Parathyroid adenoma (tissue), 2 donors: Measurements from ENCODE around the gene KRT17.
"Not testable (repeated sequence)": the region's sequence is repeated elsewhere in the genome, so short reads cannot be mapped to it uniquely, and the experiment has no call there.

Experiments used
- H2AFZ ChIP-seq: fragments of 300-600 bp; sonication (generic); one replicate; pipeline ENCODE4 v1.7.0; 2017; ENCODE audit warnings: antibody characterized with exemption, mild to moderate bottlenecking
- H3K27ac ChIP-seq: fragments of 300-600 bp; sonication (generic); one replicate; pipeline ENCODE4 v1.7.0; 2017
- H3K27me3 ChIP-seq: fragments of 300-600 bp; sonication (generic); one replicate; pipeline ENCODE4 v1.7.0; 2017; ENCODE audit warnings: low read length; ENCODE audit not compliant: control insufficient read depth, insufficient read depth
- H3K36me3 ChIP-seq: fragments of 300-600 bp; sonication (generic); one replicate; pipeline ENCODE4 v1.7.0; 2017; ENCODE audit warnings: low read length; ENCODE audit not compliant: control insufficient read depth, insufficient read depth
- H3K4me1 ChIP-seq: fragments of 300-600 bp; sonication (generic); one replicate; pipeline ENCODE4 v1.7.0; 2017; ENCODE audit warnings: control low read depth
- H3K4me2 ChIP-seq: fragments of 300-600 bp; sonication (generic); one replicate; pipeline ENCODE4 v1.7.0; 2017; ENCODE audit warnings: low read length
- H3K4me3 ChIP-seq: fragments of 300-600 bp; sonication (generic); one replicate; pipeline ENCODE4 v1.7.0; 2017; ENCODE audit warnings: low read depth, low read length
- H3K79me2 ChIP-seq: fragments of 300-600 bp; sonication (generic); one replicate; pipeline ENCODE4 v1.7.0; 2017; ENCODE audit warnings: control low read depth
- H3K9ac ChIP-seq: fragments of 300-600 bp; sonication (generic); one replicate; pipeline ENCODE4 v1.7.0; 2017; ENCODE audit warnings: mild to moderate bottlenecking
- H3K9me3 ChIP-seq: fragments of 300-600 bp; sonication (generic); one replicate; pipeline ENCODE4 v1.7.0; 2017; ENCODE audit warnings: low read length; ENCODE audit not compliant: control insufficient read depth
- CTCF ChIP-seq: fragments of 300-600 bp; sonication (generic); IDR thresholded peaks from one replicate; pipeline ENCODE4 v1.7.0; 2017; ENCODE audit warnings: antibody characterized with exemption, mild to moderate bottlenecking
- donor health status: primary hyperparathyroidism.

The KRT17 gene

GRCh38 chr17:41614098-41614497 is 10.3 kb downstream of the KRT17 start:
- H3K27ac ChIP-seq = no peak overlapping the region
- no peaks in the 10 kb centered on the region for H3K9me3 ChIP-seq
- H3K79me2 ChIP-seq = no peaks in the 10 kb centered on the region
- H2AFZ ChIP-seq = no peak overlapping the region
- no peaks in the 10 kb centered on the region for H3K4me1 ChIP-seq
- H3K9ac ChIP-seq = no peak overlapping the region
- H3K4me2 ChIP-seq = no peak overlapping the region
- no peaks in the 10 kb centered on the region for H3K36me3 ChIP-seq
- TF ChIP-seq CTCF = no peak
- H3K27me3 ChIP-seq = no peaks in the 10 kb centered on the region
- H3K4me3 ChIP-seq = no peak overlapping the region

GRCh38 chr17:41613277-41614082 is 10.9 kb downstream of the KRT17 start:
- Histone ChIP-seq H3K4me2 (no peak overlapping the region), H2AFZ (no peak overlapping the region), H3K9me3 (no peaks in the 10 kb centered on the region), H3K36me3 (no peaks in the 10 kb centered on the region), H3K4me1 (no peaks in the 10 kb centered on the region), H3K79me2 (no peaks in the 10 kb centered on the region), H3K9ac (no peak overlapping the region), H3K27ac (no peak overlapping the region), H3K27me3 (no peaks in the 10 kb centered on the region), H3K4me3 (no peak overlapping the region)
- TF ChIP-seq CTCF = no peak

- not testable (repeated sequence) for H3K9ac ChIP-seq, H2AFZ ChIP-seq, H3K4me1 ChIP-seq, H3K27ac ChIP-seq, H3K79me2 ChIP-seq, H3K27me3 ChIP-seq, H3K4me2 ChIP-seq, H3K9me3 ChIP-seq, H3K36me3 ChIP-seq, H3K4me3 ChIP-seq
Observed at GRCh38 chr17:41612376-41613160, 11.8 kb downstream of the KRT17 start, which contains the start of gene KRT16. KRT16 (minus strand) TSS chr17:41612767; CDS start chr17:41612688, 79 bp downstream.

- no peak overlapping the region for H3K9ac ChIP-seq
- TF ChIP-seq CTCF = no peak
- no peak overlapping the region for H3K4me2 ChIP-seq
- no peaks in the 10 kb centered on the region for H3K27me3 ChIP-seq
- no peaks in the 10 kb centered on the region for H3K4me1 ChIP-seq
- H2AFZ ChIP-seq = no peak overlapping the region
- no peak overlapping the region for H3K27ac ChIP-seq
- H3K36me3 ChIP-seq = no peaks in the 10 kb centered on the region
- no peaks in the 10 kb centered on the region for H3K9me3 ChIP-seq
- no peak overlapping the region for H3K4me3 ChIP-seq
- H3K79me2 ChIP-seq = no peaks in the 10 kb centered on the region
Observed at GRCh38 chr17:41610965-41611640, 13.3 kb downstream of the KRT17 start.

GRCh38 chr17:41610061-41610517 is 14.3 kb downstream of the KRT17 start:
- not testable (repeated sequence) for H3K9ac ChIP-seq, H3K9me3 ChIP-seq, H3K4me2 ChIP-seq, H3K4me3 ChIP-seq, H3K79me2 ChIP-seq, H3K4me1 ChIP-seq, H2AFZ ChIP-seq, H3K36me3 ChIP-seq, H3K27me3 ChIP-seq, H3K27ac ChIP-seq

- not testable (repeated sequence) for H3K79me2 ChIP-seq, H3K4me1 ChIP-seq, H3K4me3 ChIP-seq, H3K9ac ChIP-seq, H3K4me2 ChIP-seq, H2AFZ ChIP-seq, H3K27ac ChIP-seq, H3K36me3 ChIP-seq, H3K9me3 ChIP-seq, H3K27me3 ChIP-seq
Observed at GRCh38 chr17:41606930-41607329, 17.4 kb downstream of the KRT17 start.
